Head of caudate nucleus (tissue), 42 donors: Measurements from ENCODE around the gene PPP6R1.

ENCODE experiments used
- DNase-seq, 42 donors: peaks; one replicate each; pipeline versions ENCODE4 v3.0.0 to v3.0.0-alpha.2; 2020 to 2021; ENCODE audit warnings: mixed read lengths in 7 of 42
- intact Hi-C: fragments of 100-400 bp; cut with DNase I; formaldehyde crosslinking; loops from one replicate; pipeline ENCODE4 v1.15.0; 2022

PPP6R1 gene

DNA sequence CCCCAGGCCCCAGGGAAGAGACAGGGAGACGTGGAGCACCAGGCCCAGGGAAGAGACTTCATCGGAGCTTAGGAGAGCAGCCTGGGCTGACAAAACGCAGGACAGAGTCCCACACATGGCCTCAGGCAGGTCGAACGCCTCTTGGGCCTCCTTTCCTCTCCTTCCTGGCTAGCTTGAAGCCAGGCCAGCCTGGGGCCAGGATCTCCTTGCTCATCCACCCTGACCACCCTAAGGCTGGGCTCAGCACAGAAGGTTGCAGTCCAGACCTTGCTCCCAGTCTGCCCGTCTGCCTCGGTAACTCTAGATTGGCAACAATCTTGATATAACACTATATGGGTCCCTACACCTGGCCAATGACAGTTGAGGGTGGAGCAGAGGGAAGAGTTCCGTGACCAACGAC lies 10.1 kb downstream of the PPP6R1 start:
- intact Hi-C loops: no loop called here
- no peak for DNase-seq

DNA sequence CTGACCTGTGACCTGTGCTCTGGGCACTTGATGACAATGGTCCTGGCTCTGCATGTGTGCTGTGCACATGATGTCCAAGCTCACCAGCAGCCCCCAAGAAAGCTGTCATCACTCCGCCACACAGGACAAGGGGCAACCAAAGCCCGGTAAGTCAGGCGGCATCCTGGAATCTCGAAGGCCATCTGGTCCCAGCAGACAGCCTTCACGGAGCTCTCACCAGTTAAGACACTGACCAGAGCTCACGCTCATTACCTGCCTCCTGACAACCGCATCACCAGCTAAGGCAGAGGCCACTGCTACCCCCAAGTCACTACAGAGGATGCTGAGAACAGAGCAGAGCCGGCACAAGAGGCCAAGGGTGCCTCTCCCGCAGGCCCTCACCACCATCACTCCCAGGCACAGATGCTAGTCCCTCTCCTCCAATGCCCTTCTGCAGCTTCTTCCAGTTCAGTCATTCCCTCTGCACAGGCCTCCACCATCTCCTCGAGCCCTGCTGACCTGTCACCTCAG lies 10.6 kb downstream of the PPP6R1 start:
- intact Hi-C loops: no loop called here
- DNase-seq: no peak

DNA sequence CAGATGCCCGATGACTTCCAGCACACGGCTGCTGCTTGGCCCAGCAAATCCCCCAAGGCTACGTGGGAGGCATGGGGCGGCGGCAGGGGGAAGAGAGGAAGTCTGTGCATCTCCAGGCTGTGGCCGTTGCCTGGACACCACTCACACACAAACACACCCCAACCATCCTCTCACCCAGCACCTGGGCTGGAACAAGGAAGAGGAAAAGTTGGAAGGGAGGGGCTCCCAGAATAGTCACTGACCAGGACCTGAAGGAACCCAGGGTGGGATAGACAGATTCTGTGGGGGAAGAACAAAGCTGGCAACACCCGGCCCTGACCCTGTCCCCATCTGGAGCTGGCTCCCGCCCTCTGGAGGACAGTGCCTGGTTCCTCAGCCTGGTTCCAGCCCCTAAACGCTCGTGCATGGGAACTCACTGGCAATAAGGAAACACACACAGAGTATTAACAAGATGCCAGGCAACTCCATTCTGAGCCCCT lies 11.2 kb downstream of the PPP6R1 start:
- intact Hi-C loops: no loop called here
- no peak for DNase-seq

- intact Hi-C loops: no loop called here
- DNase-seq: no peak
Measured at GRCh38 chr19:55246462-55247451, 12.1 kb downstream of the PPP6R1 start.

DNA sequence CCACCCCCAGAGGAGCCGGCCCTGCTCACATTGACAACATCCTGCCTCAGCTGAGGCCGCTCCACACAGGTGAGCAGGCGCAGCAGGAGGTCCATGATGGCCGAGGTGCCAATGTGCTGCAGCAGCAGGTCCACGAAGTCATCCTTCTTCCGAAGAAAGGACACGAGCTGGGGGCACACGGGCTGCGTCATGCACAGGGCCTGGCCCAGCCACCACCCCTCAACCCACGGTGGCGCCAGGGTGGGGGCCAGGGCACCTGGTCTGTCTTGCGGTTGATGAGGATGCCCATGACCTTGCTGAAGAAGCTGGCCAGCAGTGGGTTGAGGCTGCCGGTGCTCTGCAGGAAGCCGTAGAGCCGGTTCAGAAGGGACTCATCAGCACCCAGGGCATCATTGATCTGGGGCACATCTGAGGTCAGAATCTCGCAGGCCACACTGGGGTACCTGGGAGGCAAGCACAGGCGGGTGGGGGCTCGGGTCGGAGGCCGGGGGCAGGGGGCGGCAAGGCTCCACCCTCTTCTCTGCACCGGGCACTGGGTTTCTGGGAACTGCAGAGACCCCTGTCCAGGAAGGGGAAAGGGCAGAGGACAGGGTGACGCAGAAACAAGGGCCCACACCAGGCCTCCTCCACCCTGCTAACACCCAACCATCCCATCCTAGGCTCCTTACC lies 13.4 kb downstream of the PPP6R1 start:
- intact Hi-C loops: no loop called here
- no peak for DNase-seq

- intact Hi-C loops: no loop called here
- DNase-seq: no peak
Measured at GRCh38 chr19:55244004-55244680, 14.7 kb downstream of the PPP6R1 start.

DNA sequence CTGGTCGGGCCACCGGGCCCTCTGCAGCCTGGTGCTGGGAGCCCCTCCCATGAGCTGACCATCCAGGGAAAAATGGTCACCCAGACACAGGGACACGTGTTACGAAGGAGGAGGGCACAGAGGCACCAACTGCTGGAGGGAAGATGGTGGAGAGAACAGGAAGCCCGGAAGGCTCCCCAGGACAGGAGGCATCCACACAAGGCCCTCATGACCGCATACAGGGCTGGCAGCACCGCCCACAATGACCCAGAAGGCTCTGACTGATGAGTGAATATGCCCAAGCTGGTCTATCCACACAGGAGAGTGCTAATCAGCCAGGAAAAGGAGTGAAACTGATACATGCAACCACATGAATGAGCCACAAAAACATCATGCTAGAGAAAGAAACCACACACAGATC lies 16.3 kb downstream of the PPP6R1 start:
- no peak for DNase-seq
- intact Hi-C loops: no loop called here

DNA sequence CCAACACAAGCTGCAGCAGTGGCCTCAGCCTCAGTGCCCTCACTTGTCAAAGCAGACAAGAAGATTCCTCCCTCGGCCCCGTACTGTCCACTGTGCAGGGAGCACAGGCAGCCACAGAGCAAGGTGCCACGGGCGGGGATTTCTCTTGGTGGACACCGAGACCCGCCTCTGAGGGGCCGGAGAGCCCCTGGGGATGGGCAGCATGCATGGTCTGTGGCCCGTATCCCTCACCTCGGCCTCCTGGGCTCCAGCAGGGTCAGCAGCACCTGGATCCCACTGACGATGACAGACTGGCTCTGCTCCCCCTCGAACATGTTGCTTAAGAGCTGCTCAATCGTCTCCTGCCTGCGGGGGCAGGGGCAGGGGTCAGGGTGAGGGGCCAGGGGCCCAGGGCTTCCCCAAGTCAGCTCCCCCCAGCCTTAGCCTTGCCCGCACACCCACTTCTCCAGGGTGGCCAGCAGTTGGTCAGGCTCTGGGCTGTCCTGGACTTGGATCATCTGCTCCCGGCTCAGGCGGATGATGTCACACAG lies 16.8 kb downstream of the PPP6R1 start:
- intact Hi-C loops: no loop called here
- DNase-seq: no peak

GRCh38 chr19:55241143-55241934 lies 17.5 kb downstream of the PPP6R1 start:
- intact Hi-C loops: no loop called here
- DNase-seq: no peak

- DNase-seq: no peak
- intact Hi-C loops: no loop called here
Measured at GRCh38 chr19:55240713-55241020, 18.1 kb downstream of the PPP6R1 start.

DNA sequence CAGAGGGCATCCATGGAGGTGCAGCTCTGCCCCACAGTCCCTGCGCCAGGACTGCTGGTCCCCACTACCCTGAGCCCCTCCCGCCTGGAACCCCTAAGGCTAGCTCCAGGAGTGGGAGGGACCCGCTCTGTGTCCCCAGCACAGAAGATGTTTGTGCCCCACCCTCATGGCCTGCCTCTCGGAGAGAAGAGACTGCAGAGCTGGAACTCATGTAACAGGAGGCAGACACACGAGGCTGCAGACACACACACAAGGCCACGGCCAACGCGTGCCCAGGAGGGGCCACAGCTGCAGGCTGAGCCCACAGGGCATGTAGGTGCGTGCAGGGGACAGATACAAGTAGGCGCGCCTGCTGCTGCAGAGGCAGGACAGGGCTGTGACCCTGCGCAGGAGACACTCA lies 19.8 kb downstream of the PPP6R1 start:
- intact Hi-C loops: no loop called here
- no peak for DNase-seq

DNA sequence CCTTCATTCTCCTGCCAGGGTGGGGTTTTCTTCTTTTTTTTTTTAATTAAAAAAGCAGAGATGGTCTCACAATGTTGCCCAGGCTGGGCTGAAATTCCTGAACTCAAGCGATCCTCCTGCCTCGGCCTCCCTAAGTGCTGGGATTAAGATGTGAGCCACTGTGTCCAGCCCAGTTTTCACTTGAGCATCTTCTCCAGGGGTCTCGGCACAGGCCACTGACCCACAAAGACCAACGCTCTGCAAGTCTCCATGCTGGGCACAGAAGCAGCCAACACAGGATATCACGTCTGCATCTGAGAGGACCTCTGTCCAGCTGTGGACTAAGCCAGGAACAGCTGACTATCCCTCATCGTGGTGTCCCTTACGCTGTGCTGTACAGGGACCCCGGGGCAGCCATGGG lies 20.8 kb downstream of the PPP6R1 start:
- intact Hi-C loops: no loop called here
- DNase-seq: no peak

DNA sequence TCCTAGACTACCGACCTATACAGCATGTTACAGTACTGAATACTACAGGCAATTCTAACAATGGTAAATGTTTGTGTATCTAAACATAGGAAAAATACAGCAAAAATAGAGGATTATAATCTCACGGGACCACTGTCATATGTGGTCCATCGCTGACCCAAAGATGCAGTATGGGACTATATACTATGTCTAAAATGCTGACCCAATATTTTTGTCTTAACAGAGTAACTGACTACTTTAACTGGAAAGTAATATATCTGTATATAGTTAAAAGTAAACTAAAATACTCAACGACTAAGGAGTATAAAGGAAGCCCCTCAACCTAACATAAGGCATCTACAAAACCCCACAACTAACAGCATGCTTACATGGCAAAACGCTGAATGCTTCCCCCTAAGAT lies 25.8 kb downstream of the PPP6R1 start:
- DNase-seq: no peak
- intact Hi-C loops: no loop called here

DNA sequence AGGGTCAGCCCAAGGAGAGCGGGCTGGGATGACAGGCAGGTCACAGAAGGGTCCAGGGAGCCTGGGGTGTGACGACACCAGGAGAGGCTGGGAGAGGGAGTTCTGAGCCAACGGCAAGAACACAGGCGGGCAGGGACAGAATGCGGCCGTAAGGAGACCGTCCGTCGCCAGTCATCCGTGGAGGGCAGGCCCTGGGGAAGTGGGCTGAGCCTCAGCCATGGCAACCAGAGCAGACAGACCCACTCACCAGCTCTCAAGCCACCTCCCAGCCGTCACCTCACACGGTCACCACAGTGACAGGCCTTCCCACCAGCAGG lies 26.6 kb downstream of the PPP6R1 start:
- intact Hi-C loops: no loop called here
- no peak for DNase-seq

GRCh38 chr19:55231391-55232285 lies 27.2 kb downstream of the PPP6R1 start:
- DNase-seq: no peak

DNA sequence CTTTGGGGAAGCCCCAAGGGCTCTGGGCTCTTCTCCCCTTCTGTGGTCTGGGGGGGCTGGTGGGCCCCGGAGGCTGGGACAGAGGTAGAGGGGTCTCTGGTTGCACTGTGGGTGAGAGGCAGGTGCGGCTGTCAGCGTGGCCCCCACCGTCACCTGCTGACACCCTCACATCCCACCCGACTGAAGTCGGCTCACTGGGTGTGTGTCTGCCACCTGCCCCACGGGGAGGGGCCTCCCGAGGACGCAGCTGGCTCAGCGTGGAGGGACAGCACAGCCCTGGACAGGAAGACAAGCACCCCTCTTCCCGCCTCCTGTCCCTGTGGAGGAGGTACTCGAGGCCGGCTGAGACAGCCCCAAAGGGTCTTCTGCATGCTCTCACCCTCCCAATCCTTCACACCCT lies 28.0 kb downstream of the PPP6R1 start:
- DNase-seq: no peak
- intact Hi-C loops: no loop called here

More at GRCh38 chr19:55231391-55232285, 27.2 kb downstream of the PPP6R1 start:
- intact Hi-C loops: no loop called here

- intact Hi-C loops: no loop called here
- DNase-seq: no peak
Measured at GRCh38 chr19:55230329-55230728, 28.5 kb downstream of the PPP6R1 start.

DNA sequence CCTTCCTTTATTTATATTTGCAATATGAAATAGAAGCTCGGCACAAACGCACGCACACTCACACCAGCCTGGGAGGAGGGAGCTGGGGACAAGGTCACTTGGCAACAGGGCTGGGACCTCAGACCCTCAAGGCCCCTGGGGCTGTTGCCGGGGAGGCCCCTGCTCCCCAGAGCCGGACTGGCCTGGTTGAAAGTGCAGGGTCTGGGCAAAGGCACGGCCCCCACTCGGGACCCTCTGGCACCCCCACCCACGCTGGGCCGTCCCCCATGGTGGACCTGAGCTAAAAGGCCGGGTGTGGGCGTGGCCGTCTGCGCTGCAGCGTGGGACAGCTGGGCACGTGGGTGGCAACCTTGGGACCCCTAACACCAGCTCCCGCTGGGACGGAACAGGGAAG lies 29.0 kb downstream of the PPP6R1 start:
- no peak for DNase-seq
- intact Hi-C loops: no loop called here
